AG09319 (cell line): ENCODE data around the gene TSNAX.

Source experiments
- DNase-seq: peaks from one replicate; pipeline ENCODE4 v3.0.0-alpha.2; 2010; ENCODE audit warnings: low read depth; ENCODE audit errors: extremely low read depth
- TF ChIP-seq, protein P1 (sequence below): IDR thresholded peaks from 2 replicates; pipeline ENCODE4 v1.5.1; 2011; ENCODE audit warnings: low read depth, mild to moderate bottlenecking, inconsistent platforms, low read length, moderate library complexity

The TSNAX gene

DNA sequence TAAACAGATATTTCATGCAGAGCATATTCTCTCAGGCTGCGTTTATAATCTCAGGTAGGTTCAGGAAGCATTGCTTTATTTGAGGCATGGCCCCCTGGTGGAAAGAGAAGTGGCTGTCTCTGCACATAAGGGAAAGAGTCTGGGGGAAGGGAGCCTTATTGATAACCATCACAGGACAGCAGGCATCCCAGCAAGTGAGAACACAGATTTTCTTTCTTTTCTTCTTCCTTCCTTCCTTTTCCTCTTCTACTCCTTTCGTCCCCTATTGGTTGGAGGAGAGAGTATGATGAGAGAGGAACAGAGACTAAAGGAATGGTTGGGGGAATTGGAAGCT is 21.9 kb downstream of the TSNAX start:
- no peak for DNase-seq

DNA sequence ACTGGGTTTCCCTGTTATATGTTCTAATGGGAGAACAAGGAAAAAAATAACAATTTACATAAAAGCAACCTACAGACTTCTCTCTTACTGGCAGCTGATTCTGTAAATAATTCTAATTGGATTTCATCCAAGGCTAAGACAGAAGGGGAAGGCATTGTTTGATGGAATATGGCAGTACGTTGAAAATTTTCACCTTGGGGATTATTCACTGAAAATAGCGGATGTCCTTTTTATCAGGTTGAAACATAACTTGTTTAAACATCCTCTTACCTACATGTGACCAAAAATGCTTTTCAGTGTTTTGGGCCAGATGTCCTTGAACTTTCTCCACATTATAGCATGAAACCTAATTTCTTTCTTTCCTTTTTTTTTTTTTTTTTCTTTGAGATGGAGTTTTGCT is 24.9 kb downstream of the TSNAX start:
- DNase-seq = no peak
- TF ChIP-seq, protein P1, sequence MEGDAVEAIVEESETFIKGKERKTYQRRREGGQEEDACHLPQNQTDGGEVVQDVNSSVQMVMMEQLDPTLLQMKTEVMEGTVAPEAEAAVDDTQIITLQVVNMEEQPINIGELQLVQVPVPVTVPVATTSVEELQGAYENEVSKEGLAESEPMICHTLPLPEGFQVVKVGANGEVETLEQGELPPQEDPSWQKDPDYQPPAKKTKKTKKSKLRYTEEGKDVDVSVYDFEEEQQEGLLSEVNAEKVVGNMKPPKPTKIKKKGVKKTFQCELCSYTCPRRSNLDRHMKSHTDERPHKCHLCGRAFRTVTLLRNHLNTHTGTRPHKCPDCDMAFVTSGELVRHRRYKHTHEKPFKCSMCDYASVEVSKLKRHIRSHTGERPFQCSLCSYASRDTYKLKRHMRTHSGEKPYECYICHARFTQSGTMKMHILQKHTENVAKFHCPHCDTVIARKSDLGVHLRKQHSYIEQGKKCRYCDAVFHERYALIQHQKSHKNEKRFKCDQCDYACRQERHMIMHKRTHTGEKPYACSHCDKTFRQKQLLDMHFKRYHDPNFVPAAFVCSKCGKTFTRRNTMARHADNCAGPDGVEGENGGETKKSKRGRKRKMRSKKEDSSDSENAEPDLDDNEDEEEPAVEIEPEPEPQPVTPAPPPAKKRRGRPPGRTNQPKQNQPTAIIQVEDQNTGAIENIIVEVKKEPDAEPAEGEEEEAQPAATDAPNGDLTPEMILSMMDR = no peak

More for the DNA sequence above, 21.9 kb downstream of the TSNAX start:
- TF ChIP-seq, protein P1 = peak; percentile 21

DNA sequence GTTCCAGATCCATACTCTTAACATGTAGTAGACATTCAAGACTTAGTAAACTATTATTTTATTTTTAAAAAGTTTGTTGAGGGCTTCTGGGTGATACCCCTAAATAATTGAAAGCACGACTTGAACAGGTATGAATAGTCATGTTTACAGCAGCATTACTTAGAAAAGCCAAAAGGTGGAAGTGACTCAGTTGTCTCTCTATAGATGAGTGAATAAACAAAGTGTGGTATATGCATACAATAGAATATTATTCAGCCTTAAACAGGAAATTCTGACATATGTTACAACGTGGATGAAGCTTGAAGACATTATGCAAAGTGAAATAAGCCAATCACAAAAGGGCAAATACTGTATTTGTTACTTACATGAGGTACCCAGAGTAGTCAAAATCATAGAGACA is 26.5 kb downstream of the TSNAX start:
- DNase-seq = no peak
- TF ChIP-seq, protein P1 = no peak

DNA sequence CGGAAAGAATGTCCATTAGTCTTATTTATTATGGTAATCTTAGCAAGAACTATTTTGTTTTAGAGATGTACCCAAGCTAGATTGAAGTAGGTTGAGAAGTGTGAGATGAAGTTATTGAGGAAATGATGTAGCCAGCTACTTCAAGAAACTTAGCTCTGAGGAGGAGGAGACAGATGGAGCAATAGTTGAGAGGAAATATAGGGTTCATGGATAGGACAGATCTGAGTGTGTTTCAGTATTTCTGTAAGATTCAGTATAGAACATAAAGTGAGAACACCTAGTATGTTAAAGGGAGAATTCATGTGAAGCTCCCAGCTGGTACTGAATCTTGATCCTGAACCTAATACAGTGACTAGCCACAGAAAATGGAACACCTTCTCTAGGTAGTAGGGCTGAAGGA is 28.9 kb downstream of the TSNAX start:
- TF ChIP-seq, protein P1 = no peak
- no peak for DNase-seq

DNA sequence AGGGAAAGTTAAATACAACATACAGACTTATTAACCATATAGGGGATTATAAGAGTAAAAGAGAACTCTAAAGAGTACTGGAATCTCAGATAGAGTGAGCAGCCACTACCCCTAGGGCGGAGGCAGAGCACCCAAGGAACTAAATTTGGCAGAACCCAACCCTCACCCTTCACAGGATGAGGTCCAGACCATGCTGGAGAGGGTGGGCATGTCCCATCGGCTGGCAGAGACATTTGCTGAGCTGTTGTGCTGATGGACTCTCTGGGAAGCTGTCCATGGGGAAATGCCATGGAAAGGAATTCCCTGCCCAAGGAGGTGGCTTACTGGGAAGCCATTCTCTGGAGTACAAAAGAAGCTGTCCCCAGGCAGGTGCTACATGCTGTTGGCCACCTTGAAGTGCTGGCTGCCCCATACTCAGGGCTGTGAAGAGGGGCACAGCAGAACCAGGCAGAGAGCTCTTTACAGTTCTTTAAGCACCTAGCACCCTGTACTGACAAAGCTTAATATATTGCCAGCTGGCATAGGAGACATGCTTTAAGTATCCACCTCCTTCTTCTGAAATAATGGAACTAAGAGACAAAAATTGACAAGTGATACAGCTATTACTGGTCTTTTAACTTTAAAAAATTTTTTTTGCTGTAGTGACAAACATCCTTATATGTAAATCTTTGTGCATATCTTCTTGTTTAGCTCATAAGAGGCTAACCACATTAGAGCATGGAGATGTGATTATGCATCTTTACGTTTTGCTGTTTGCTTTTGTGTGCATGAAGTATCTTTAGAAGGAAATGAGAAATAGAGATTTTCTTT is 29.6 kb downstream of the TSNAX start:
- TF ChIP-seq, protein P1 = no peak

DNA sequence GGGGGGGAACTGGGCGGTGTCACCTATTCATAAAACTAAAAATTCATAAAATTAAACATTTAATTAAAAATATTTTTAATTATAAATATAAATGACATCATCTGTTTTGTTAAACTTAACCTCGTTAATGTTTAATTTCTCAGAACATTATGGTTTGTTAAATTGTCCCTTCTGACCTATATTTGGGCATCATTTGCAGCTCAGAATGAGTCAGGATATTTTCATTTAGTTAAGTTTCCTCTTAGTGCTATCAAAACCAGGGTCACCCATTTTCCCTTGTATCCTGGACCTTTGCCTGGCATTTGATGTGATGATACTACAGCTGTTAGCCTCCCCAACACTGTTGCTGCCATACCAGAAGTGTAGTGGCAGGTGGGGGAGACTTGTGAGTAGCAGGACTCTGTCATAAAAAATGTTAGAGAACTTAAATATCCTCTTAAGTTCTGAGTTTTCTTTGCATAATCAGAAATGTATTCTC is 30.3 kb downstream of the TSNAX start:
- no peak for DNase-seq
- TF ChIP-seq, protein P1 = no peak

More for the DNA sequence above, 29.6 kb downstream of the TSNAX start:
- no peak for DNase-seq

DNA sequence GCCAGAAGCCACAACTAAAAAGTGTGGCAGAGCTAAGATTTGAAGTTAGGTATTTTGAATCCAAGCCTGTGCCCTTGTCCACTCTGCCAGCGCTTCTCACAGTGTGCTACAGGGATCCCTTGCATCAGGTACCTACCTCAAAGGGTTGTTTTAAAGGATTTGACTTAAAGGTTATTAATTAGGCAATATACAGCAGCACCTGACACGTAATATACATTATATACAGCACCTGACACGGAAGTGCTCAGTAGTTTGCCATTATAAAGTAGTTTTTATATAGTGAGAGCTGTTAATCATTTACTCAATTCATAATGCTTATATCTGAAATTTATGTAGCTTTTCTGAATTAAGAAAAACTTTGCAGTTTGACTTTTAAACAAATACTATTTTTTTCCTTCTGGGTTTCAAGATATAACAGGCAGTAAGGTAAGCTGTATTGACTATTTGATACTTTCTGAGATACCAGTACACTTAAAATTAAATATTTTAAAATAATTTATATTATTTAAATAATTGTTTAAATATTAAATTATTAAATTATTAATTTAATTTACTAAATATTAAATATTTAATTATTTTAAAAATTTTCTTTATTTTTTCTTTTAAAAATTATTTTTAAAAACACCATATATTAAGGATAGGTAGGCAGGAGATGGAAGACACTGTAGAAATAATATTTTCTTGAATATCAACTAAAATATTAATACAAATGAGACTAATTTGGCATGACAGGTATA is 33.3 kb downstream of the TSNAX start:
- no peak for DNase-seq
- TF ChIP-seq, protein P1 = no peak
